Cardiac muscle cell (in vitro differentiated cells and primary cell): ENCODE results near the gene COL18A1. TPM values are rescaled to one million over a fixed set of nuclear protein-coding genes. Genes with fewer than 3 reads are reported as not detected.

Experiments used
- DNase-seq, 2 donors: peaks; one replicate each; pipeline versions ENCODE4 v3.0.0 to v3.0.0-alpha.2; 2010 to 2017; ENCODE audit warnings: low read depth in 1 of 2, low spot score in 1 of 2
- H3K27ac ChIP-seq: fragments of 200-600 bp; sonication (generic); 2 replicates; pipeline ENCODE4 v1.5.1; 2016
- H3K27me3 ChIP-seq: fragments of 200-600 bp; sonication (generic); 2 replicates; pipeline ENCODE4 v1.6.0; 2016; ENCODE audit warnings: control low read depth
- H3K36me3 ChIP-seq: fragments of 200-600 bp; sonication (generic); 2 replicates; pipeline ENCODE4 v1.5.1; 2016; ENCODE audit warnings: control low read depth
- H3K4me1 ChIP-seq: fragments of 200-600 bp; sonication (generic); 2 replicates; pipeline ENCODE4 v1.8.1; 2017; ENCODE audit warnings: low read depth, mild to moderate bottlenecking, mixed run types
- H3K4me3 ChIP-seq: fragments of 200-600 bp; sonication (generic); 2 replicates; pipeline ENCODE4 v1.5.1; 2016; ENCODE audit warnings: mild to moderate bottlenecking
- H3K9me3 ChIP-seq: fragments of 200-600 bp; sonication (generic); 2 replicates; pipeline ENCODE4 v1.5.1; 2017; ENCODE audit warnings: low read depth, mild to moderate bottlenecking, control low read depth
- polyA plus RNA-seq: library from polyadenylated mRNA; unstranded; fragments of >200 nt; fragmentation: Nextera tagmentation; extraction: Ambion mirVana; gene quantifications from 2 replicates; pipeline ENCODE4 v1.2.1, GENCODE V29; 2016
- total RNA-seq: library from RNA; depleted of rRNA; stranded (reverse); fragments of >200 nt; gene quantifications from 2 replicates; pipeline ENCODE4 v1.2.3, GENCODE V29; 2016
- TF ChIP-seq, protein P1 (sequence below): IDR thresholded peaks from 2 replicates; pipeline ENCODE4 v1.5.1; 2012; ENCODE audit warnings: low read depth, mild to moderate bottlenecking, low read length

Gene COL18A1
- total and polyA plus RNA-seq, 2 experiments from 2014 or later = 407 to 1,182 TPM

DNA sequence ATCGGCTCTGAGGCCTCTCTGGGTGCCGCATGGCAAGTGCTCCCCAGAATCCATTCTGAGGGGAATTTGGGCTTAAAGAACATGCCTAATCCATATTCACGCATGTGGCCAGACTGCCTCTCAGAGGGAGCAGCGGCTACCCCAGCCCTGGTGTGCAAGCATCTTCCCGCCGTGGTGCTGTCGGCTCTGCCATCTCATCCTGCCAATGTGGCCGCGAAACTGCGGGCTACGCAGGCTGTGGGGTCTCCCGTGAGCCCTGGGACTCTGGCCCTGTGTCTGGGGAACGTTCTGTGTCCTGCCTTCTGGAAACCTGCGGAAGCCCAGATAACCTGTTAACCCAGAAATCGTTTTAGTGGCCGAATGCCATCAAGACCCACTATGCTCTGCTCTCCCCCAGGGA is 76.6 kb downstream of the COL18A1 start:
- Histone ChIP-seq H3K9me3 (no peaks in the 10 kb centered on the region), H3K27me3 (no peaks in the 10 kb centered on the region), H3K36me3 (peaks cover 41% of the 10 kb centered on the region), H3K4me1 (no peaks in the 10 kb centered on the region), H3K4me3 (no peak overlapping the region), H3K27ac (peak overlapping the region; percentile 39)
- no peak for DNase-seq
- TF ChIP-seq, protein P1, sequence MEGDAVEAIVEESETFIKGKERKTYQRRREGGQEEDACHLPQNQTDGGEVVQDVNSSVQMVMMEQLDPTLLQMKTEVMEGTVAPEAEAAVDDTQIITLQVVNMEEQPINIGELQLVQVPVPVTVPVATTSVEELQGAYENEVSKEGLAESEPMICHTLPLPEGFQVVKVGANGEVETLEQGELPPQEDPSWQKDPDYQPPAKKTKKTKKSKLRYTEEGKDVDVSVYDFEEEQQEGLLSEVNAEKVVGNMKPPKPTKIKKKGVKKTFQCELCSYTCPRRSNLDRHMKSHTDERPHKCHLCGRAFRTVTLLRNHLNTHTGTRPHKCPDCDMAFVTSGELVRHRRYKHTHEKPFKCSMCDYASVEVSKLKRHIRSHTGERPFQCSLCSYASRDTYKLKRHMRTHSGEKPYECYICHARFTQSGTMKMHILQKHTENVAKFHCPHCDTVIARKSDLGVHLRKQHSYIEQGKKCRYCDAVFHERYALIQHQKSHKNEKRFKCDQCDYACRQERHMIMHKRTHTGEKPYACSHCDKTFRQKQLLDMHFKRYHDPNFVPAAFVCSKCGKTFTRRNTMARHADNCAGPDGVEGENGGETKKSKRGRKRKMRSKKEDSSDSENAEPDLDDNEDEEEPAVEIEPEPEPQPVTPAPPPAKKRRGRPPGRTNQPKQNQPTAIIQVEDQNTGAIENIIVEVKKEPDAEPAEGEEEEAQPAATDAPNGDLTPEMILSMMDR = no peak

DNA sequence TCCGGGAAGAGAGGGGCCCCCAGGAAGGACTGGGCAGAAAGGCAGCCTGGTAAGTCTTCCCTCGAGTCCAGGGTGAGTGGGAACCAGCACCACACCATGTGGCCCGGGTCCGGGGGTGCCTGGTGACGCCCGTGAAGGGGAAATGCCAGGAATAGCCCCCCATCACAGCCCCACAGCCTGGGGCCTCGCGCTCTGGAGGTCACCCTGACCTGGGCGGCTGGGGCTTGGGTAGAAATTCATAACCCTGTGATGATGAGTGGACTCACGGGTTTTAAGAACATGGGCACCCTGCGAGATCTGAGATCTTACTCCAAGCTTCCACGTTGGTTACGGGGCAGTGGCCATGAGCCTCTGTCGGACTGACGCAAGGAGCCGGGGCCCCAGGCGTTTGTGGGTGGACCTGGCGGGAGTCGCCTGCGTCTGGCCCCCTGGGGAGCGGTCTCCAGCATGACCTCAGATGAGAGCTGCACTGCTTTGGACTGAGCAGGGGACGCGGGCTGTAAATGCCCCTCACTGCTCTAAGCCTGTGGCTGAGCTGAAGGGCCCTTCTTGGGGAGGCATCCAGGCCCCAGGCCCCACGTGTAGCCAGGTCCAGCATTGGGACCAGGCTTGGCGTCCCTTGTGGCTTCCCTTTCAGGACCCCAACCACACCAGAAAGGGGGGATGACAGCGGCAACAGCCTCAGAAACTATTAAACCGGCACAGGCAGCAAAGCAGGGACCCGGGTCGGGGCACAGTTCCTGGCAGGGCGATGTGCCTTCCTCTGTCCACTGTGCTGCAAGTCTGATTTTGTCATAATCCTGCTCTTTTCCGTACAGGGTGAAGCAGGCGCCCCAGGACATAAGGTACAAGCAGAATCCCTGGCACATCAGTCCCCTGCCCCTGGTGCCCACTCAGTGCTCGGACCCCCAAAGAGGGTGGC is 77.3 kb downstream of the COL18A1 start:
- H3K36me3 ChIP-seq = peaks cover 41% of the 10 kb centered on the region
- no peak for DNase-seq
- H3K27me3 ChIP-seq = no peaks in the 10 kb centered on the region
- no peaks in the 10 kb centered on the region for H3K9me3 ChIP-seq
- H3K4me3 ChIP-seq = no peak overlapping the region
- H3K4me1 ChIP-seq = no peaks in the 10 kb centered on the region
- peak overlapping the region; percentile 39 for H3K27ac ChIP-seq
- TF ChIP-seq, protein P1 = no peak

DNA sequence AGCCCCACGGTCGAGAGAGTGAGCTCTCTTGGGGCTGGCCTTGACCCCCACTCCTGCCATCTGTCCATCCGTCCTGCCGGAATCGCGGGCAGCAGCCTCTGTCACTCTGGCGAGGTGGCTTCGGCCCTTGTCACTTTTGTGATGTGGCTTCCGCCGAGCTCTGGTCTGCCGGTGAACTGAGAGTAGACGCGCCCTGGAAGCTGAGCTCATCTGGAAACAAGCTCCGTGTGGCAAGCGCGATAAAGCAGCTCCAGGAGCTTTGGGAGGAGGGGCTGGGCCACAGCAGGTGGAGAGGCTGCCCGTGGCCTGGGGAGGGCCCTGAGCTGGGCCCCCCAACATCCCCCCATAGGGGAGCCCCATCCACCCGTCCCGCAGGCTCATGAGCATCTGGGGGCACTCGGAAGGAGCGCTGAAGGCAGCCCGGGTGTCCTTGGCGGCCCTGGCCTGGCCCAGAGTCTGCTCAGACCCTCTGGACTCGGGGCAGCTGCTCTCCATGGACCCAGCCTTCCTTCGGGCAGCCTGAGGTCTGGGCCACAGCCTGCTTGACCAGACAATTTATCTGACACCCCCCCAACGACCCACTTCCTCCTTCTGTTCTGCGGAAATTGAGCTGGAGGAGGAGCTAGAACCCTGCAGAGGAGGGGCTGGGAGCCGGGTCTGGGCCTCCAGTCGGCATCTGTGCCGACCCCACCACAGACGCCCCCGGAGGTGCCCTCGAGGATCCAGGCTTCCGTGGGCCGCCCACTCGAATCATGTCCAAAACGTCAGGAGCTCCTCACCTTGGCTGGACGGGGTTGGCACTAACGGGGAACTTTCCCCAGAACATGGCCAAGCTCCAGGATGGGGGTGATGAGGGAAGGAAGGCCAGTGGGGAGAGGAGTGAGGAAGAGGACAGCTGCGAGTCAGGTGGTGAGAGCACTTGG is 78.2 kb downstream of the COL18A1 start:
- peaks cover 41% of the 10 kb centered on the region for H3K36me3 ChIP-seq
- H3K27me3 ChIP-seq = no peaks in the 10 kb centered on the region
- no peak overlapping the region for H3K4me3 ChIP-seq
- H3K4me1 ChIP-seq = no peaks in the 10 kb centered on the region
- no peaks in the 10 kb centered on the region for H3K9me3 ChIP-seq
- TF ChIP-seq, protein P1 = no peak
- DNase-seq = no peak
- peak overlapping the region; percentile 28 for H3K27ac ChIP-seq

DNA sequence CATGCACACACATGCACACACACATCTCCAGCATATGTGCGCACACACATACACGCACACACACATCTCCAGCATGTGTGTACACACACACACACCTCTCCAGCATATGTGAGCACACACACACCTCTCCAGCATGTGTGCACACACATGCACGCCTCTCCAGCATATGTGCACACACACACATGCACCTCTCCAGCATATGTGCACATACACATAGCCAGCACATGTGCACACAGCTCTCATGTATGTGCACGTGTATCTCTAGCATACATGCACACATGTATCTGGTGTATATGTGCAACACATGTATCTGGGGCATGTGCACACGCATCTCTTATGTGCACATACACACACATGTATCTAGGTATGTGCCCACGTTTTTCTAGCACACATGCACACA is 79.4 kb downstream of the COL18A1 start:
- no peak overlapping the region for H3K4me3 ChIP-seq
- no peaks in the 10 kb centered on the region for H3K27me3 ChIP-seq
- peaks cover 33% of the 10 kb centered on the region for H3K36me3 ChIP-seq
- TF ChIP-seq, protein P1 = no peak
- DNase-seq = no peak
- H3K27ac ChIP-seq = no peak overlapping the region
- H3K4me1 ChIP-seq = no peaks in the 10 kb centered on the region
- no peaks in the 10 kb centered on the region for H3K9me3 ChIP-seq

DNA sequence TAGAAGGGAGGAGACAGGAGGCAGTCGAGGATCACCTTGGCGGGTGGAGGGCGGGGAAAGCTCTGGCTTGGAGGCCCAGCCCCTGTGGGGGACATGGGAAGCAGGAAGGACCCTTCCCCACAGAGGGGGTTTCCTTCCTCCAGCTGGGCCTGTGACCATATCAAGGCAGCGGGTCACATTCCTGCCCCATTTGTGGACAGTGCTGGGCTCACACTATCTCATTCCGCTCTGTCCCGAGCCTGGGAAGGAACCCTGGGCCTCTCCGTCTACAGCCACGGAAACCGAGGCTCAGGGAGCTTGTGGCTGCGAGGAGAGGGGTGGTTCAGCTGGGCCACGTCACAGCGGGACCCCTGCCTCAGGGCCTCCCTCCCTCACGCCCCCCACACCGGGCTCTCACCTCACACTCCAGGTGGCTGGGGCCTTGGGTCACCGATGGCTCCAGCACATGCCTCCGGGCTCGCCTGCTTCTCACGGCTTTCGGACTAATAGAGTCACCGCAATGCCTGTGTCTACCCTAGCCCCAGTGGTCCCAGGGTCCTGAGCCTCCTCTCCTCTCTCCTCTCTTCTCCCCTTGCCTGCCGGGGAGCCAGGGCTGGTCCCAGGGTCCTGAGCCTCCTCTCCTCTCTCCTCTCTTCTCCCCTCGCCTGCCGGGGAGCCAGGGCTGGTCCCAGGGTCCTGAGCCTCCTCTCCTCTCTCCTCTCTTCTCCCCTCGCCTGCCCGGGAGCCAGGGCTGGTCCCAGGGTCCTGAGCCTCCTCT is 80.9 kb downstream of the COL18A1 start:
- no peaks in the 10 kb centered on the region for H3K27me3 ChIP-seq
- H3K4me3 ChIP-seq = no peak overlapping the region
- H3K36me3 ChIP-seq = peaks cover 25% of the 10 kb centered on the region
- no peaks in the 10 kb centered on the region for H3K4me1 ChIP-seq
- TF ChIP-seq, protein P1 = no peak
- DNase-seq = no peak
- no peaks in the 10 kb centered on the region for H3K9me3 ChIP-seq
- H3K27ac ChIP-seq = no peak overlapping the region
